CD4-positive, alpha-beta T cell treated with Interleukin-6 at 100 ng/mL for 8 hours (primary cell): ENCODE data around the gene SPATA31D4.
"Not testable (repeated sequence)": the region's sequence is repeated elsewhere in the genome, so short reads cannot be mapped to it uniquely, and the experiment has no call there.

ENCODE experiments used
- DNase-seq: peaks from one replicate; pipeline ENCODE4 v3.0.0-alpha.2; 2020; ENCODE audit warnings: mixed read lengths, low spot score

Gene SPATA31D4

DNA sequence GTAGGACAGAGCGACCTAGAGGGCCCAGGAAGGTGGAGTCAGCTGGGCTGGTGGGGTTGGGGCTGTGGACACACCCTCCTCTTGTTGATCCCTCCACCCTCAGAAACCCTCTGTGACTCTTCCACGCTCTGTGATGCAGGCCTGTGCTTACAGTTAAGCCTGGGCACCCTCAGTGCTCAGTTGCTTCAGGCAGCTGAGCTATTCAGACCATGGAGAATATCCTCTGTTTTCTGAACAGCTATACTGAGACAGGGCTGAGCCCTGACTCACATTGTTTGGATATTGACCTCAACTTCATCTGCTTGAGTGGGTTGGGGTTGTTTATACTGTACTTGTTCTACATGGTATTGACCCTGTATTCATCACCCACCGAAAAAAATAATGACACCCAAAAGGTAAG is at the start of gene SPATA31D4:
TSS of gene SPATA31D4 (plus strand) at position 124 of the 400 bp plus-strand sequence. CDS start at position 210, 86 bp downstream.
- not testable (repeated sequence) for DNase-seq

- no peak for DNase-seq
Measured at GRCh38 chr9:81878530-81878929, 49.7 kb upstream of the SPATA31D4 start.

DNA sequence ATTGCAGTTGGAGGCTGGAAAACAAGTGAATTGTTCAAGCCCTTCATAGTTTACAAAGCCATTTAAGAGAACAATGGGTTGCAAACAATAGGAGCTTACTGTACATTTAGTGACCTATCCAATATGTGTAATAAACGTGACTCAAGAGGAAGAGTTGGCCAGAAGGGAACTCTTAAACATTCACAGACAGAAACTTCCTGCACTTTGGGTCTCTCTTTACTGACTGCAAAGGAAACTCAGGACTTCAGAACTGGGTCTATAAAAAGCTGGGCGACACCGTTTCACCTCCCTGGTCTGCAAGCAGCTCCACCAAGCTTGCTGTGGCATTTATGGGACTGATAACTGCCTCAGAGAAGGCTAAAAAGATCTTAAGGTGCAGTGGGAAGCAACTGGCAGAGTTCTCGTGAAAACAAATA is 48.7 kb upstream of the SPATA31D4 start:
- no peak for DNase-seq

- no peak for DNase-seq
Measured at GRCh38 chr9:81885602-81886001, 42.6 kb upstream of the SPATA31D4 start.

- no peak for DNase-seq
Measured at GRCh38 chr9:81886665-81887064, 41.6 kb upstream of the SPATA31D4 start.

GRCh38 chr9:81890104-81890503 is 38.1 kb upstream of the SPATA31D4 start:
- no peak for DNase-seq

DNA sequence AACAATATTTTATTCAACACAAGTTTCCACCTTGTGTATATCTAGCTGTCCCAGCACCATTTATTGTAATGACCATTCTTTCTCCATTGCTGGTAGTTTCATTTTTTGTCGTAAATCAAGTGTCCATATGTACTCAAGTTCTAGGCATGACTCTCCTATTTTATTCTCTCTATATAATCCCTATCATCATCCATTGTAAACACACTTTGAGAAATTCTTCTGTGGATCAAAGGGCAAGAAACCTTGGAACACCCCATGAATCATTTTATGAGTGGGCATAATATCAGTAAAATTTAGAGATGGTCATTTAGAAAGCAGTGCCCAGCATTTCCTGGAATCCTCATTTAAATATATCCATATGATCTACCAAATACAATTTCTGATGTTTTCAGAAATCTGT is 35.8 kb upstream of the SPATA31D4 start:
- DNase-seq, result no peak

DNA sequence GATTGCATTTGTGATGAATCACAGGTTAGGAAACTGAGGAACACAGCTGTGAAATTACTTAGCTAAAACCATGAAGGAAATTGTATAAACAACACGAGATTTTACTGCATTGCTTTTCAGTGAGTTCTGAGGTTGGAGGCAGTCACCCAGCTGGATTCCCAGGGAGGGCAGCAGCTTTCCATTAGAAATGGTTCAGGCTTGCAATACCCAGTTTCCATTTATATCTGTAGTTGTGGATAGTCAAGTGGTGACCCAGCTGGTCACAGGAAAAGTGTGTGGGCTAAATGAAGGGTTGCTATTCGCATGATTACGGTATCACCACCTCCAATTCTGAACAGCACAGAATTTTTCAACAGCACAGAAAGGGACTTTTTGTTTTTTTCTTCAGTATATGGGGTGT is 34.3 kb upstream of the SPATA31D4 start:
- no peak for DNase-seq

DNA sequence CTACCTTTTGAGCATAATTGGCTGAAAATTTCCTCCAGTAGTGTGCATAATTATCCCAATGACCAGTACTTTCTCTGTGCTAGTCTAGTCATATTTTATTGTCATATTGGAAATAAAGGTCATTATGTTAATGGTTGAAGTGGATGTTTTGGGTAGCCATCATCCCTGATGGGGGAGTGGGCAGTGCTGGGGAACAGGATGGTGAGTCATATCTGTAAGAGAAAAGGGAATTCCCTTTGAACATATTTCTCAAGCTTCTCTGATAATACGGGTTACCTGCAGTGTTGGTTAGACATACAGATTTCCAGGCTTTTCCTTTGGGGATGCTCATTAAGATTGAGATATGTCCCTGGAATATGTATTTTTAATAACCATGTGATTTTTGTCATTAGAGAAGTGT is 33.3 kb upstream of the SPATA31D4 start:
- no peak for DNase-seq

GRCh38 chr9:81896070-81896469 is 32.2 kb upstream of the SPATA31D4 start:
- DNase-seq, result no peak

DNA sequence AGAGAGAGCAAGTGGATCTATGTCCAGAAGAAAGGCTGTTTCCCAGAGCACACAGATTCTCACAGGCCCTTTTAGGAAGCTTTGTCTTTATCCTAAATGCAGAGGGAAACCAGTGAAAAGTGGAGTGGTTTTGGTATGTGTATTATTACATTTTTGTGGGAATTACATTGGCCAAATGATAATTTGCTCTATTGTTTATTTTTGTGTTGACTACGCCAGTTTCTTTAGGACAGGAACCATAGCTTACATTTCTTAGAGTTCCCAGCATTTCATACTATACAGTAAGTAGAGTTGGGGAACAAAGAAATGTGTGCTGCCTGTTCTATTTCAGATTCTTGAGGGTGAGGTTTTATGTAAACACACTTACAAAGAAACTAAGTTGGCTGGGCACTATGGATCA is 29.4 kb upstream of the SPATA31D4 start:
- no peak for DNase-seq

DNA sequence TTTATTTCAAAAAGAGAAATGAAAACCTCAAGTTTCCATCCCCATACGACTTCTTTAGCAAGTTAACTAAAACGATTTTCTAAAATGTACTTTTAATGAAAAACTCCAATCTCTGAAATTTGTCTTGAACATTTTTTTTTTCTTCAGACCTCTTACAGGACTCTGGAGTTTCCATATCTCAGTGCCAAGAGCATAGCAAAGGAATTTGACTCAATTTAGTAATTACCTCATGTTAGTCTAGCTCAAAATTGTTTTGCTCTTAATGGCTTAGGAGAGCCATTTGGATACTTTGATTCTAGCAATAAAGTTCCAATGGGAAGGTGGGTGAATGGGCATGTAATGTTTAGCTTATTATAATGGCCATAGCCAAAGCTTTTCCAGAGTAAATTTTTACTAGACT is 26.0 kb upstream of the SPATA31D4 start:
- DNase-seq, result no peak

- no peak for DNase-seq
Measured at GRCh38 chr9:81902626-81903025, 25.6 kb upstream of the SPATA31D4 start.

DNA sequence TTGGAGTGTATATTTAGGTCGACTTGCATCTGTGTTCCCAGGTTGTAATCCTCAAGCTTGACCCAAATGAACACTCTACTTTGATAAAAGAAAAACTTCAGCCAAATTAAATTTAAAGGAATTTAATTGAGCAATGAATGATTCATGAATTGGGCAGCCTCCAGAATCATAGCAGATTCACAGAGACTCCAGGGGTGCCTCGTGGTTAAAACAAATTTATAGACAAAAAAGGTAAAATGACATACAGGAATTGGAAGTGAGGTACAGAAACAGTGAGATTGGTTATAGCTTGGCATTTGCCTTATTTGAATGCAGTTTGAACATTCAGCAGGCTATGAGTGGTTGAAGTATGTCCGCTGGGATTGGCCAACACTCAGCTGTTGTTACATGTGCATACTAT is 21.6 kb upstream of the SPATA31D4 start:
- no peak for DNase-seq

DNA sequence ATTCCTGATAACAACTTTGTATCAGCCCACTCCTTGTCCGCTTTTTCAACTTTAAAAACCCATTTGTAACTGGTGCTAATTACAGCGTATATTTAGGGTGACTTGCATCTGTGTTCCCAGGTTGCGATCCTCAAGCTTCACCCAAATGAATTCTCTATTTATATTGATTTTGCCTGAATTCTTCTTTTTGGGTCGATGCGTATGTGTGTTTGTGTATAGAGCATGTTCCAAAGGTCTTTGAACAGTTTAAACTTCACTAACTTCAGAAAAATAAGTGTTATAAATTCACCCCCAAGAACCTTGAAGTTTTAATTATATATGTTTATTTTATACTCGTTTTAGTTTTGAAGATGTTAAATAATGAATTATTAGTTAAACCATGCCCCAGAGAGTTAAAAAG is 16.1 kb upstream of the SPATA31D4 start:
- DNase-seq, result no peak

GRCh38 chr9:81915801-81916505 is 12.3 kb upstream of the SPATA31D4 start:
- DNase-seq, result no peak

DNA sequence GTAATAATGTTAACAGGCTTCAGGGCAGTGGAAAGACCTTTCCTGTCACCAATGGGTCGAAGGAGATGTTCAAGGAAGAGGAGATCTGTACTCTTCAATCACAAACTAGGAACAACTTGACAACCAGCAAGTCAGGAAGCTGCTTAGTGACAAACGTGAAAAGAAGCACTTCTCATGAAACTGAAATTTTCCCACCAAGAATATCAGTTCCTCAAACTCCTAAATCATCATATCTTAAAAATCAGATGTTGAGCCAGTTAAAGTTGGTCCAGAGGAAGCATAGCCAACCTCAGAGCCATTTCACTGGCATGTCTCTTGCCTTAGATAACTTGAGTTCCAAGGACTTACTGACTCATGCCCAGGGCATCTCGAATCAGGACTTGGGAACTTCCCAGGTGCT is 9.7 kb upstream of the SPATA31D4 start:
- not testable (repeated sequence) for DNase-seq

DNA sequence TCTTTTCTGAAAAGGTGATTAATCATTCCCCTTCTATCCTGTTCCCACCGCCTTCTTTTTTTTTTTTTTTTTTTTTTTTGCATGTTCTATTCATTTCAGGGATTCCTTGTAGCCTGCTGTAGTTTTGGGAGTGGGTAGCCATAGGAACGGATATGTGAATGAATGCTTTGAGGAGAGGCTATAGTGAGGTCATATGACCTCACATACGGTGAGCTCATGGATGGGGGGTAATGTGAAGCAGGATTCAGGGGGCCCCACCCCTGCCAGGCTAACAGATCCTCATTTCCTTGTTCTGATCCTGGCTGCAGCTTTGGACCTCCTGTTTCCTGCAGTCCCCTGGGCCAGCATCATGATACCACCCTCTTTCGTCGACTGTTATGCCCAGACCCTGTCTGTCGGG is 1.9 kb downstream of the SPATA31D4 start:
- DNase-seq, result not testable (repeated sequence)

GRCh38 chr9:81933547-81933946 is 5.3 kb downstream of the SPATA31D4 start:
- DNase-seq, result not testable (repeated sequence)

- DNase-seq, result not testable (repeated sequence)
Measured at GRCh38 chr9:81943393-81943792, 15.2 kb downstream of the SPATA31D4 start, which contains the start of gene SPATA31D3. TSS of gene SPATA31D3 (plus strand) at chr9:81943500. CDS start at chr9:81943586, 86 bp downstream.

DNA sequence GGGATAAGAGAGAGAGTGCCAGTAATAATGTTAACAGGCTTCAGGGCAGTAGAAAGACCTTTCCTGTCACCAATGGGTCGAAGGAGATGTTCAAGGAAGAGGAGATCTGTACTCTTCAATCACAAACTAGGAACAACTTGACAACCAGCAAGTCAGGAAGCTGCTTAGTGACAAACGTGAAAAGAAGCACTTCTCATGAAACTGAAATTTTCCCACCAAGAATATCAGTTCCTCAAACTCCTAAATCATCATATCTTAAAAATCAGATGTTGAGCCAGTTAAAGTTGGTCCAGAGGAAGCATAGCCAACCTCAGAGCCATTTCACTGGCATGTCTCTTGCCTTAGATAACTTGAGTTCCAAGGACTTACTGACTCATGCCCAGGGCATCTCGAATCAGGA is 20.4 kb downstream of the SPATA31D4 start:
- DNase-seq, result not testable (repeated sequence)

- DNase-seq, result no peak
Measured at GRCh38 chr9:81953096-81953495, 24.9 kb downstream of the SPATA31D4 start.

DNA sequence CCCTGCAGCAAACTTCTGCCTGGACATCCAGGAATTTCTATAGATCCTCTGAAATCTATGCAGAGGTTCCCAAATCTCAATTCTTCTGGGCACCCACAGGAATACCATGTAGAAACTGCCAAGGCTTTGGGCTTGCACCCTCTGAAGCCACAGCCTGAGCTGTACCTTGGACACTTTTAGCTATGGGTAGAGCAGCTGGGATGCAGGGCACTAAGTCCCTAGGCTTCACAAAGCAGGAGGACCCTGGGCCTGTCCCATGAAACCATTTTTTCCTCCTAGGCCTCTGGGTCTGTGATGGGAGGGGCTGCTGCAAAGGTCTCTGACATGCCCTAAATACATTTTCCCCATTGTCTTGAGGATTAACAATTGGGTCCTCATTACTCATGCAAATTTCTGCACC is 27.4 kb downstream of the SPATA31D4 start:
- DNase-seq, result no peak
